HG03135 (cell line): Measurements from ENCODE around the gene ETS1.
A peak's percentile ranks its signal among the peaks of the same experiment; 100 is the strongest.

ENCODE experiments used
- ATAC-seq: cut with Tn5 transposase; IDR thresholded peaks from one replicate; pipeline ENCODE4 v1.9.1; 2021; ENCODE audit warnings: mild to moderate bottlenecking, moderate library complexity; ENCODE audit not compliant: unreplicated experiment

Gene ETS1

GRCh38 chr11:128415539-128415938 is 171.8 kb downstream of the ETS1 start:
- no peak for ATAC-seq

DNA sequence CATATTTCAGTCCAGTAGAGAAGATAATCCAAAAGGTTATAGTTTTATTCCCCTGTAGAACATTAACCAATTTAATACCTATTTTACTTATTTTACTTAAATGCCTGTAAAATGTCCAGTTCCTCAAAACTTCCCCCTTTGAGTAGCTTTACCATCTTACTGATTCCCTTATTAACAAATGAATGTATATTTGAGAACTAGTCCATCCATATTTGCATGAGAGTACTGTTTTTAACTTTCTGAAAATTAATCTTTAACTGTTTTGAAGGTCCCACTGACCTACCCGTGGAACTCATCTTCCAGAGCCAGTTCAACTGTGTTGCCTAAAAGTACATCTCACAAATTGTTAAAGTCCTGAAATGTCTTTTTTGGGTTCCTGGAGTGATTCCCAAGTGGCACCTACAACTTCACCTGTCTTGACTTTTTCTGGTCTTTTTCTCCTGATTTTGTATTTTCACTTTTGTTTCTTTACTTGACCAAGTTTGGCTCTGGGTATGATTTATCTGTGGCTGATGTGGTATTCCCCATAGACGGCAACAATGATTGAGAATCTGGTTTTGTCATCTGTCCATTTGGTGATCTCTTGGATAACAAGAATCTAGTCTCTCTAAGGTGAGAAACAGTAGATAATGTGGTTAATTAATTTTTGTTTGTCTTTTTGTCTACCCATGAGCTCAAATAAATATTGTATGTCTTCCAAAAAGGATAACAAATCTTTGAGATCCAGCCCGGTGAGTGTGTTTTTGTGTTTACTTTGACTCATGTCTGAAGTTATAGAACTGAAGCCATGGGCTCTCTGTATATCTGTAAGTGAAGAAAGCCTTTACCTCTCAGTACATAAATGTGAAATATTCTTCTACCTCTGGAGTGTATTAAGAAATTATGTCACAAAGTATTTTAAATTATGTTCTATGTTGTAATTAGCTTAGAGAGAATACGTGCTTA is 174.2 kb downstream of the ETS1 start:
- peak; percentile 81 for ATAC-seq

DNA sequence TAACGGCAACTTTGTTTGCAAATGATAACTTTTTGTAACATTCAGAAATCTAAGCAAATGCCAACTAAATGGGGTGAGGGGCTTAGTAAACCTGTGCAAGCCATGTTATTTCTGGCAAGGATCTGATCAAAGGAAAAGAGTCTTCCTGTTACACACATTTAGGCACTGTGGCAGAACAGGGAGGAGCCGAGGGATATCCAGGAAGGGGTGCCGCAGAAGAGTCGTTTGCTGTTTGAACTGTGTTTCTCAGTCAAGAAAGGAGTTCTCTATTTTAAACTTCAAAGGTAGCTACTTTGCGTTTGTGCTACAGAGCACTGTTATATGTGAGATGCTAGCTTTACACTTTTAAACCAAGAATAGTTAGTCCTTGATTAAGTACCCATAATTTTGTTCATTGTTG is 175.5 kb downstream of the ETS1 start:
- ATAC-seq = no peak

DNA sequence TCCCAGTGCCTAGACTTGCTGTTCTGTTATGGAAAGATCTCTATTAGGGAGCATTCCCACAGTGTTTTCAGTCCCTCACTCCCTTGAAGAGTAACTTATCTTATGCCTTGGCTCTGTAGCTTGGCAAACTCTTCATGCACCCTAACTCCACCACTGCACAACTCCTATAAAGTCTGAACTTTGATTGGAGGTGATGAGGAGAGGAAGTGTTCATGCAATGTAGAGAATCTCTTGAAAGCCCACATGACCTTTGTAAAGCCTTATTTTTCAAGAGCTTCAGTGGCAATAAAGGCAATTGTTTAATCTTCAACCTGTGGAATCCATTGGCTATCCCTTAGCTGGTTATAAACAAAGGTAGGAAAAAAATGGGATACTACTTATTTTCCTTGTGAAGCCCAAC is 176.2 kb downstream of the ETS1 start:
- no peak for ATAC-seq

DNA sequence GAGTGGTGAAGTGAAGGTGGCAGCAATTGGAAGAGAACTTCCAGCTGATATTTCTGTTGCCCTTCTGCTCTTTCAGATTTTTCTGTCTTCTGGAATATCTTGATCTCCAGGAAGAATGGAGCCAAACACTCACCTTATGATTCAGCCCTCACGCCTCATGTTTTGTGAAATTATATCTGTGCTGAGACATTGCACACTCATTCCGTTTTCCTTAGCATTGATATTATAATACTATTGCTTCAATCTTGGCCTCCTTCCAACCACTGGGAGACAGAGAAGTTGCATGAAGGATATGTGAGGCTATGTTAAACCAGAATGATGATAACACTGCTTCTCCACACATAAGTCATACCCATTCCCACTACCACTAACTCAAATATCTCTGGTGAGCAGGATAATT is 177.9 kb downstream of the ETS1 start:
- no peak for ATAC-seq
